SK-N-SH treated with all-trans-retinoic acid at 6 μM for 48 hours (cell line): Measurements from ENCODE around the gene TSC1.

ENCODE experiments used
- CSDC2 ChIP-seq: fragments of 250-450 bp; sonication (Bioruptor Pico); IDR thresholded peaks from 2 replicates; pipeline ENCODE4 v1.5.0; 2020; ENCODE audit warnings: mild to moderate bottlenecking, moderate library complexity
- OSR1 ChIP-seq: fragments of 250-450 bp; sonication (Bioruptor Pico); IDR thresholded peaks from 2 replicates; pipeline ENCODE4 v1.8.0; 2022; ENCODE audit warnings: moderate library complexity, mild to moderate bottlenecking, inconsistent platforms
- PPARA ChIP-seq: fragments of 250-450 bp; sonication (Bioruptor Pico); IDR thresholded peaks from 2 replicates; pipeline ENCODE4 v1.5.0; 2020; ENCODE audit warnings: mild to moderate bottlenecking, borderline replicate concordance
- RARB ChIP-seq: fragments of 250-450 bp; sonication (Bioruptor Pico); IDR thresholded peaks from 2 replicates; pipeline ENCODE4 v1.8.0; 2021; ENCODE audit warnings: mild to moderate bottlenecking, moderate library complexity
- TCF4 ChIP-seq: fragments of 250-450 bp; sonication (Bioruptor Pico); IDR thresholded peaks from 2 replicates; pipeline ENCODE4 v1.8.0; 2021; ENCODE audit warnings: mild to moderate bottlenecking, moderate library complexity, borderline replicate concordance
- TSHZ2 ChIP-seq: fragments of 250-450 bp; sonication (Bioruptor Pico); IDR thresholded peaks from 2 replicates; pipeline ENCODE4 v1.5.0; 2020; ENCODE audit warnings: mild to moderate bottlenecking, moderate library complexity
- ZFP3 ChIP-seq: fragments of 250-450 bp; sonication (Bioruptor Pico); IDR thresholded peaks from 2 replicates; pipeline ENCODE4 v1.5.0; 2020; ENCODE audit warnings: mild to moderate bottlenecking, moderate library complexity
- ZNF565 ChIP-seq: fragments of 450-650 bp; formaldehyde crosslinking; conservative IDR thresholded peaks from 2 replicates; pipeline ENCODE4 v1.5.0; 2020; ENCODE audit warnings: low read depth, mild to moderate bottlenecking, moderate library complexity
- ZNF8 ChIP-seq: fragments of 450-650 bp; formaldehyde crosslinking; IDR thresholded peaks from 2 replicates; pipeline ENCODE4 v1.5.0; 2020; ENCODE audit warnings: mild to moderate bottlenecking, moderate library complexity
- TF ChIP-seq, protein P1 (sequence below): fragments of 250-450 bp; sonication (Bioruptor Pico); IDR thresholded peaks from 2 replicates; pipeline ENCODE4 v1.5.1; 2021; ENCODE audit warnings: mild to moderate bottlenecking, moderate library complexity
- TF ChIP-seq, protein P2 (sequence below): fragments of 250-450 bp; sonication (Bioruptor Pico); IDR thresholded peaks from 2 replicates; pipeline ENCODE4 v1.5.1; 2020; ENCODE audit warnings: low read depth, mild to moderate bottlenecking, moderate library complexity
- TF ChIP-seq, protein P3 (sequence below): fragments of 250-450 bp; sonication (Bioruptor Pico); IDR thresholded peaks from 2 replicates; pipeline ENCODE4 v1.8.0; 2020; ENCODE audit warnings: mild to moderate bottlenecking, moderate library complexity, borderline replicate concordance
- TF ChIP-seq, protein P4 (sequence below): fragments of 250-450 bp; sonication (Bioruptor Pico); IDR thresholded peaks from 2 replicates; pipeline ENCODE4 v1.8.0; 2021; ENCODE audit warnings: low read depth, mild to moderate bottlenecking, moderate library complexity, borderline replicate concordance

DNA sequence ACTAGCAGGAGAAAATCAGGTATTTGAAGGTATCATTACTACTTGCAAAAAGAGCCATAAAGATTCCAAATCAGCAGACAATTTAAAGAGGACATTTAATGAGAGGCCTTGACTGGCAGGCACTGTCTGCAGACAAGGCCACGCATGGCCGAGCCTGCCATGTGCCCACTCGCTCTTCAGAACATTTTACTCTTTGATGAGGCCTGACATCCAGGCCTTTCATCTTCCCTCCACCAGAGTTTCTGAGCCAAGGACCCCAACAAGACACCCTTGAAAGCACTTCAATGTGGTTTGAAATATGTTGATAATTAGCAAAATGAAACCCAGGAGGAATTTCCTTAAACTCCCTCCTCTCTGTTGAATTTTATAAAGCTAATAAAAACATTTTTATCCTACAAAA lies 82.8 kb downstream of the TSC1 start:
- TF ChIP-seq CSDC2 (CRISPR knock-in tag) (no peak), ZNF565 (no peak), OSR1 (CRISPR knock-in tag) (no peak), RARB (no peak), TCF4 (CRISPR knock-in tag) (no peak), PPARA (CRISPR knock-in tag) (no peak), ZNF8 (CRISPR knock-in tag) (no peak), TSHZ2 (CRISPR knock-in tag) (no peak), ZFP3 (CRISPR knock-in tag) (no peak)
- TF ChIP-seq, protein P1, sequence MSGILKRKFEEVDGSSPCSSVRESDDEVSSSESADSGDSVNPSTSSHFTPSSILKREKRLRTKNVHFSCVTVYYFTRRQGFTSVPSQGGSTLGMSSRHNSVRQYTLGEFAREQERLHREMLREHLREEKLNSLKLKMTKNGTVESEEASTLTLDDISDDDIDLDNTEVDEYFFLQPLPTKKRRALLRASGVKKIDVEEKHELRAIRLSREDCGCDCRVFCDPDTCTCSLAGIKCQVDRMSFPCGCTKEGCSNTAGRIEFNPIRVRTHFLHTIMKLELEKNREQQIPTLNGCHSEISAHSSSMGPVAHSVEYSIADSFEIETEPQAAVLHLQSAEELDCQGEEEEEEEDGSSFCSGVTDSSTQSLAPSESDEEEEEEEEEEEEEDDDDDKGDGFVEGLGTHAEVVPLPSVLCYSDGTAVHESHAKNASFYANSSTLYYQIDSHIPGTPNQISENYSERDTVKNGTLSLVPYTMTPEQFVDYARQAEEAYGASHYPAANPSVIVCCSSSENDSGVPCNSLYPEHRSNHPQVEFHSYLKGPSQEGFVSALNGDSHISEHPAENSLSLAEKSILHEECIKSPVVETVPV (CRISPR knock-in tag): no peak
- TF ChIP-seq, protein P2, sequence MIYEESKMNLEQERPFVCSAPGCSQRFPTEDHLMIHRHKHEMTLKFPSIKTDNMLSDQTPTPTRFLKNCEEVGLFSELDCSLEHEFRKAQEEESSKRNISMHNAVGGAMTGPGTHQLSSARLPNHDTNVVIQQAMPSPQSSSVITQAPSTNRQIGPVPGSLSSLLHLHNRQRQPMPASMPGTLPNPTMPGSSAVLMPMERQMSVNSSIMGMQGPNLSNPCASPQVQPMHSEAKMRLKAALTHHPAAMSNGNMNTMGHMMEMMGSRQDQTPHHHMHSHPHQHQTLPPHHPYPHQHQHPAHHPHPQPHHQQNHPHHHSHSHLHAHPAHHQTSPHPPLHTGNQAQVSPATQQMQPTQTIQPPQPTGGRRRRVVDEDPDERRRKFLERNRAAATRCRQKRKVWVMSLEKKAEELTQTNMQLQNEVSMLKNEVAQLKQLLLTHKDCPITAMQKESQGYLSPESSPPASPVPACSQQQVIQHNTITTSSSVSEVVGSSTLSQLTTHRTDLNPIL (CRISPR knock-in tag): no peak
- TF ChIP-seq, protein P3, sequence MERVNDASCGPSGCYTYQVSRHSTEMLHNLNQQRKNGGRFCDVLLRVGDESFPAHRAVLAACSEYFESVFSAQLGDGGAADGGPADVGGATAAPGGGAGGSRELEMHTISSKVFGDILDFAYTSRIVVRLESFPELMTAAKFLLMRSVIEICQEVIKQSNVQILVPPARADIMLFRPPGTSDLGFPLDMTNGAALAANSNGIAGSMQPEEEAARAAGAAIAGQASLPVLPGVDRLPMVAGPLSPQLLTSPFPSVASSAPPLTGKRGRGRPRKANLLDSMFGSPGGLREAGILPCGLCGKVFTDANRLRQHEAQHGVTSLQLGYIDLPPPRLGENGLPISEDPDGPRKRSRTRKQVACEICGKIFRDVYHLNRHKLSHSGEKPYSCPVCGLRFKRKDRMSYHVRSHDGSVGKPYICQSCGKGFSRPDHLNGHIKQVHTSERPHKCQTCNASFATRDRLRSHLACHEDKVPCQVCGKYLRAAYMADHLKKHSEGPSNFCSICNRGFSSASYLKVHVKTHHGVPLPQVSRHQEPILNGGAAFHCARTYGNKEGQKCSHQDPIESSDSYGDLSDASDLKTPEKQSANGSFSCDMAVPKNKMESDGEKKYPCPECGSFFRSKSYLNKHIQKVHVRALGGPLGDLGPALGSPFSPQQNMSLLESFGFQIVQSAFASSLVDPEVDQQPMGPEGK: no peak
- TF ChIP-seq, protein P4, sequence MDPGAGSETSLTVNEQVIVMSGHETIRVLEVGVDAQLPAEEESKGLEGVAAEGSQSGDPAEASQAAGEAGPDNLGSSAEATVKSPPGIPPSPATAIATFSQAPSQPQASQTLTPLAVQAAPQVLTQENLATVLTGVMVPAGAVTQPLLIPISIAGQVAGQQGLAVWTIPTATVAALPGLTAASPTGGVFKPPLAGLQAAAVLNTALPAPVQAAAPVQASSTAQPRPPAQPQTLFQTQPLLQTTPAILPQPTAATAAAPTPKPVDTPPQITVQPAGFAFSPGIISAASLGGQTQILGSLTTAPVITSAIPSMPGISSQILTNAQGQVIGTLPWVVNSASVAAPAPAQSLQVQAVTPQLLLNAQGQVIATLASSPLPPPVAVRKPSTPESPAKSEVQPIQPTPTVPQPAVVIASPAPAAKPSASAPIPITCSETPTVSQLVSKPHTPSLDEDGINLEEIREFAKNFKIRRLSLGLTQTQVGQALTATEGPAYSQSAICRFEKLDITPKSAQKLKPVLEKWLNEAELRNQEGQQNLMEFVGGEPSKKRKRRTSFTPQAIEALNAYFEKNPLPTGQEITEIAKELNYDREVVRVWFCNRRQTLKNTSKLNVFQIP (CRISPR knock-in tag): no peak
